RCC 7860 (cell line): ENCODE data around the gene ZNF416.

Source experiments
- DNase-seq: peaks from one replicate; pipeline ENCODE4 v3.0.0-alpha.2; 2015; ENCODE audit warnings: low spot score
- FAIRE-seq: peaks from 2 replicates; lab custom pipeline; 2012; peaks lifted over from hg19 to GRCh38; lab: Jason Lieb, UNC

The ZNF416 gene

DNA sequence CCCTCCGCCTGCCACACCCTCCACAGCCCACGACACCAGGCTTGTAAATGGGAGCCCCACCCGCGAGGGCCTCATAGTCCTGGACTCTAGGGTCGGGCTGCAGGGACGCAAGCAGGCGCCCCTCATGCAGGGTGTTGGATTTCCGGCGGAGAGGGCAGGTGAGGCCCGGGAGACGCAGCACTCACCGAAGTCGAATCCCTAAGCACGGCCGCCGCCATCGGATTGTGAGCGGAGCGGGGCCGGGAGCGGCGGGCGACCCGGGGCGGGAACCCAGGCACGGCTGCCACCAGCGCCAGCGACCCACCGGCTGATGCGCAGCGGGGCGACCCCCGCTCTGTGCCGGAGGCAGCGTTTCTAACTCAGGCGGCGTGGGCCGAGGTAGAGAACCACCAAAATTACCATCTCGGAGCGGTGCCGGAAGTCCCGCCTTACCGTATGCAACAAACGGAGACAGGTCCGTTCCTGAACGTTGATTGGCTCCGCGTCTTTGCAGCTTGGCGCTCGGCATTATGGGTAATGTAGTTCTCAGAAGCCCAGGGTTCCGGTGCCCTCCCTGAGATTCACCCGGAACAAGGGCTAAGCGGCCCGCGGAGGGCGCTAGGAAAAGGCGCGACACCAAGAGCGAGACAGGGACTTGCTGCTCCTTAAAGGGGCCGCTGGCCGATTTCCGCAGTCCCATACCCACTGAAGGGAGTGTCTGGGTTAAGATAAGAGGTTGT lies at the start of gene ZNF416:
TSS of gene ZNF416 (minus strand) at position 425 of the 719 bp plus-strand sequence. CDS start at position 218, 207 bp downstream.
- peak; percentile 86 for FAIRE-seq

DNA sequence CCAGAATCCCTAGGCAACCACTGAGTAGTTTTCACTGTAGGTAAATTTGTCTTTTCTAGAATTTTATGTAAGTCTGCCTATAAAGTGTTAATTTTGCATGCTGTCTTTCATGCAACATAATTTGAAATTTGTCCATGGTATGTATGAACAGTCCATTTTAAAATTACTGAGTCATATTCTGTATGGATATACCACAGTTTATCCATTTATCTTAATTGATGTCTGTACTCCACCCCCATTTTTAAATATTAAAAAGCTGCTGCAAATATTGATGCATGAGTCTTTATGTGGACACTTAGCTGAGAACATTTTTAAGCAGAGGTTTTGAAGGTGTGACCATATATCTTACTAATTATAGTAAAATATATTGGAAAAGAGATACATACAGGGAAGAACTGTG lies 44.4 kb upstream of the ZNF416 start:
- FAIRE-seq: no peak
- no peak for DNase-seq

More for the DNA sequence above, at the start of gene ZNF416:
- DNase-seq: peak; percentile 93

- FAIRE-seq: no peak
Measured at GRCh38 chr19:57620673-57621348, 42.1 kb upstream of the ZNF416 start.

DNA sequence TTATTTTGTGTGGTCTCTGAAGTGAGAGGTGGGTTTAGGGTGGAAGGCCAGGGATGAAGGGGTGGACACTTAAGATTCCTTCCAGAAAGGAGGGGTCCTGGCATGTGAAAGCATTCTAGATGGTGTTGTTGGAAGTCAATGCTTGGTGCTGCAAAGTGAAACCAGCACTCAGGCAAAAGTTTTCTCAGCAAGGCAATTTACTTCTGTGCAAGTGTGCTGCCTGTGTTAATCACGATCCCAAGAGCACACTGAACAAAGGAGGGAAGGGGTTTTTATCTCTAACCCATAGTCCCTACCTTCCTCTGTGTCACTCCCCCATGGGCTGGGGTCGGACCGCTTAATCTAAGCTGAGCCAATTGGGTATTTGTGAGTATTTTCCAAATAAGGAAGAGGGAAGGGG lies 36.6 kb upstream of the ZNF416 start:
- no peak for FAIRE-seq

More at GRCh38 chr19:57620673-57621348, 42.1 kb upstream of the ZNF416 start:
- DNase-seq: no peak

DNA sequence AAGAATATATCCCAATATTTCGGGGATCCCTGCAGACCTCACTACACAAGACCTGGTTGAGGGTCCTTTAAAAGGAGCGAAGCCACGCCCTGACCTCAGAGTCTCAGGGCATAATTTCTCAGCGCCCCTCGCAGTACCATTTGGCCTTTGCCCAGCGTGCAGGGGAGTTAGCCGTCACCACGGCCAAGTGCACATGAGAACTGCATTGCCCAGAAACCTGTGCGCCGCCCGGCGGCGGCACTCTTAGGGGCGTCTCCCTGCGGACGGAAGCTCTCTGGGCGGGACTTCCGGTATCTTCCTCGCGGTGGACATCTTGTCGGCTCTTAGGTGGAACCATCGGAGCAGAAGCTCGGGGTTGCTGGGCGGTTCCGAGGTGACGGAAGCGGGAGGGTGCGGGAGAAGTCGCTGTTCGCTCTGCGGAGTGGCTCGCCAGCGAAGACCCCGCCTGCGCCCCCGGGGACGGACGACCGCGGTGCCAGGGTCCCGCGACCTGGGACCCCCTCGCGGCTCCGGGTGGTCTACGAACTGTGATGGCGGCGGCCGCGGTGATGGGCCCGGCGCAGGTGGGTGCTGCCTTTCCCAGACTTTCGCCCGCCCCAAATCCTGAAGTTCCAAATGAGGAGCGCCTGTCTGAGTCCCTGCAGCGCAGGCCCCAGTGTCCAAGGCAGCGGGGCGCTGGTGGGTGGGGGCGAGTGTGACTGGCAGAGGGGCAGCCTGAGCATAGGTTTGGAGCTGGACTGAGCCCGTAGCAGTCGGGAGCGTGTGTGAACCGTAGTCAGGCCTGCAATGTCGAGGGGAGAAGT lies 35.4 kb upstream of the ZNF416 start, which contains the start of gene ZNF134:
TSS of gene ZNF134 (plus strand) at position 302 of the 803 bp plus-strand sequence. CDS start 5,227 bp downstream, outside the sequence.
- FAIRE-seq: no peak

More for the DNA sequence above, 36.6 kb upstream of the ZNF416 start:
- DNase-seq: no peak

GRCh38 chr19:57611113-57611512 lies 32.4 kb upstream of the ZNF416 start:
- DNase-seq: no peak
- FAIRE-seq: no peak

More for the DNA sequence above, 35.4 kb upstream of the ZNF416 start, which contains the start of gene ZNF134:
- DNase-seq: peak; percentile 66

DNA sequence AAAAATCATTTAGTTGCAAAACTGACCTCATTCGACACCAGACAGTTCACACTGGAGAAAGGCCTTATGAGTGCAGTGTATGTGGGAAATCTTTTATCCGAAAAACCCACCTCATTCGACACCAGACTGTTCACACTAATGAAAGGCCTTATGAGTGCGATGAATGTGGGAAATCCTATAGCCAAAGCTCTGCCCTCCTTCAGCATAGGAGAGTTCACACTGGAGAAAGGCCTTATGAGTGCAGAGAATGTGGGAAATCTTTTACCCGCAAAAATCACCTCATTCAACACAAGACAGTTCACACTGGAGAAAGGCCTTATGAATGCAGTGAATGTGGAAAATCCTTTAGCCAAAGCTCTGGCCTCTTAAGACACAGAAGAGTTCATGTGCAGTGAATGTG lies 28.2 kb upstream of the ZNF416 start:
- no peak for DNase-seq
- FAIRE-seq: no peak

- peak; percentile 73 for DNase-seq
- no peak for FAIRE-seq
Measured at GRCh38 chr19:57599761-57600383, 21.2 kb upstream of the ZNF416 start, which contains the start of gene ZNF530. TSS of gene ZNF530 (plus strand) at chr19:57599885. CDS start at chr19:57604346, 4,461 bp downstream.

- no peak for FAIRE-seq
- no peak for DNase-seq
Measured at GRCh38 chr19:57599377-57599760, 20.7 kb upstream of the ZNF416 start.

GRCh38 chr19:57587529-57587928 lies 8.8 kb upstream of the ZNF416 start:
- FAIRE-seq: peak; percentile 84
- DNase-seq: peak; percentile 92

DNA sequence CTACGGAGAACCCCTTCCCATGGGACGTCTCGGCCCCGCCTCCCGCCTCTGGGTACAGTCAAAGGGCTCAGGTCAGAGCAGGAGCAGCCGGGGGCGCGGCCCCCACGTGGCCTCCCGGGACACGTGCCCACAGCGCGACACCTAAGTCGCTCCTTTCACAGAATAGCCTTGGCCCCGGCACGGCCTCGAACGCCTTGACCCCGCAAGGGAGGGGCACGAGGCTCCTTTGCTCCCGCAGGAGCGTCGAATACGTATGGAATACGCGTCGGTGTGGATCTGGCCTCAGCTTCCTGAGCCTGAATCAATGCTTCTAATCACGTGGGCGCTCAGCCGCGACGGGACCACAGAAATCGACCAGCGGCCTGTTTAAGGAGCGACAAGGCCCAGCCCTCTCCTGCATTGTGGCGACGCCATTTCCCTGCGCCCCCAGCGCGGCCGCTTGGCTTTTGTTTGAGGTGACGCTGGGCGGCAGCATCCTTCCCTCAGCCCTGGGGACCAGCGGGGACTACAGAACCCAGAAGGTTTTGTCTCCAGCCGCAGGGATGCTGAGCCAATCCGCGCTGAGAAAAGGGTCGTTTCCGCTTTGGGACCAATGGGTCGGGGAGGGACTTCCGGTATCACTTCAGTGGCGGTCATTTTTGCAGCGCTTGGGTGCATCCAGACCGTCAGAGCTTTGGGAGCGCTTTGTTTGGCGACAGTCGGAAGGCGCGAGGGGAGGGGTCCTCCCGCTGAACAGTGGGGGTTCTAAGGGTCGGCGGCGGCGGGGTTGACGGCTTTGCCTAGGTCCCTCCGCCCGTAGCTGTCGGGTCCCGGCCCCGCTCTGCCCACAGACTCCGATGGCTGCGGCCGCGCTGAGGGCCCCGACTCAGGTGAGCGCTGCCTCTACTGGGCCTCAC lies 5.1 kb upstream of the ZNF416 start, which contains the start of gene ZIK1:
TSS of gene ZIK1 (plus strand) at position 625 of the 896 bp plus-strand sequence. CDS start at position 837, 212 bp downstream.
- DNase-seq: no peak
- no peak for FAIRE-seq

- FAIRE-seq (no peak), DNase-seq (no peak)
Measured at GRCh38 chr19:57583104-57583520, 4.4 kb upstream of the ZNF416 start.

DNA sequence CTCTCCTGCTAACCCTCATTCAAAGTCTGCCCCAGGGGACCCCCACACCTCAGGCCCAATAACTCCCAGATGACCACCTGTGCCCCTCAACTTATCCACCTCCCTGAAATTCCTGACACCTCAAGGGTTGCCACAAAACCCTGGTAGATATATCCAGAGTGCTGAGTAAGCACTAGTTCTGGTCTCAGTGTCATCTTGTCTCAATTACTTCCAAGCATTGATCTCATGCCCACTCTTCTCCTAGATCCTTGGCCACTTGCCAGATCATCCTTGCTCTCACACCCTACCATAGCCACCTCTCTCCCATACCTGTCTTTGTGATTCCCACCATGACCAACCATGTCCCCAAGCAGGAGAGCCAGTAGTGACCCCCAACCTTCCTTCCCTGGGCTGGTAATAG lies 2.0 kb downstream of the ZNF416 start:
- FAIRE-seq (no peak), DNase-seq (no peak)

GRCh38 chr19:57572415-57572947 lies 6.2 kb downstream of the ZNF416 start:
- no peak for FAIRE-seq

GRCh38 chr19:57570707-57571106 lies 8.0 kb downstream of the ZNF416 start:
- FAIRE-seq: no peak
- no peak for DNase-seq

More at GRCh38 chr19:57572415-57572947, 6.2 kb downstream of the ZNF416 start:
- DNase-seq: no peak

- no peak for DNase-seq
- FAIRE-seq: no peak
Measured at GRCh38 chr19:57566396-57567265, 12.1 kb downstream of the ZNF416 start.

DNA sequence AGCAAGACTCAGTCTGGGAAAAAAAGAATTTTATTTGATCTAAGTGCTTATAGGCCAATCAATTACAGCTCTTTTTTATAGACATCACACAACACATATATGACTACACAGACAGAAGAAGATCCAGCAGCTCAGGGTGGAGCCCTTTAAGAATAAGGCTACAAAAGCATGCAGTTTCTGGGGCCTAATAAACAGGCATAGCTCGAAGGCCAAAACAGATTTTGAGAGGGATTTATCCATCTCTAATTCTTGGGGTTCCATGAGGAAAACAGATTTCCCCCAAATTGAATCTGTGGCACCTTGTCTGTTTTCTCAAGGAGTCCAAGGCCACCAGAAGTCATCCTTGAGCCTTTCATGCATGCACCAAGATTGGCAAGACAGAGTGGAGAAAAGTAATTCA lies 15.2 kb downstream of the ZNF416 start:
- FAIRE-seq: no peak
- no peak for DNase-seq

DNA sequence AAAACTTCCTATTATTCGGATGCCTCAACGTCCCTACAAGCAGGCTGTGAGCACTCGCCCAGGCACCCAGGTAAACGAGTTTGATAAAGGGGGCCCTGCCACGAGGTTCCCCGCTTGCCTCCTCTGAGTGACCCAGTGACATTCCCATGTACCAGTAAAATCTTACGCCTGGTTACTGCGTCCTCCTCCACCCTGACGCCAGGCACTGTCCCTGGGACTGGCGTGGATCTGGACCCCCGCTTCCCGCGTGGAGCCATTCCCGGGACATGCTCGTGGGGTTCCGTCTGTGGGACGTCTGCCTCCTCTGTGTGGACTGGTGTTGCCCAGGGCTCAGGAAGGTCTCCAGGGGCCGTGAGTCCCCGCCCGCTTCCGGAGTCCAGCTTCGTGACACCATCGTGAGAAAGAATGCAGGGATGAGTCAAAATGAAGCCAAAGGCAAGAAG lies 18.6 kb downstream of the ZNF416 start:
- DNase-seq: no peak
- no peak for FAIRE-seq
